Right atrium auricular region (tissue), 2 donors: ENCODE measurements around the gene CALHM3. TPM values are rescaled to one million over a fixed set of nuclear protein-coding genes. Genes with fewer than 3 reads are reported as not detected.

Source experiments
- DNase-seq: peaks from one replicate; pipeline ENCODE4 v3.0.0-alpha.2; 2019; ENCODE audit warnings: low spot score
- H3K27ac ChIP-seq, 2 donors: fragments of 200-600 bp; sonication (generic); 1 replicate in 1 of 2; 2 replicates in 1 of 2; pipeline ENCODE4 v1.5.1; 2016 to 2019
- H3K27me3 ChIP-seq, 2 donors: fragments of 200-600 bp; sonication (generic); one replicate each; pipeline versions ENCODE4 v1.5.1 to v1.6.0; 2017 to 2019
- H3K36me3 ChIP-seq: fragments of 200-600 bp; sonication (generic); one replicate; pipeline ENCODE4 v1.5.1; 2016
- H3K4me1 ChIP-seq, 2 donors: fragments of 200-600 bp; sonication (generic); one replicate each; pipeline versions ENCODE4 v1.5.1 to v1.6.0; 2017 to 2019
- H3K4me3 ChIP-seq, 2 donors: fragments of 200-600 bp; sonication (generic); 1 replicate in 1 of 2; 2 replicates in 1 of 2; pipeline ENCODE4 v1.5.1; 2017 to 2019; ENCODE audit warnings: mild to moderate bottlenecking in 1 of 2, moderate library complexity in 1 of 2
- H3K9me3 ChIP-seq, 2 donors: fragments of 200-600 bp; sonication (generic); one replicate each; pipeline ENCODE4 v1.5.1; 2019
- CTCF ChIP-seq, 2 donors: fragments of 200-600 bp; sonication (generic); IDR thresholded peaks; one replicate each; pipeline ENCODE4 v1.5.1; 2019; ENCODE audit warnings: antibody characterized with exemption in 2 of 2
- total RNA-seq, 2 donors: library from RNA; depleted of rRNA; stranded (reverse); fragments of >200 nt; gene quantifications; one replicate each; pipeline ENCODE4 v1.1.0, GENCODE V29; 2016

The CALHM3 gene
- total RNA-seq, 2 donors from 2014 or later = not detected

DNA sequence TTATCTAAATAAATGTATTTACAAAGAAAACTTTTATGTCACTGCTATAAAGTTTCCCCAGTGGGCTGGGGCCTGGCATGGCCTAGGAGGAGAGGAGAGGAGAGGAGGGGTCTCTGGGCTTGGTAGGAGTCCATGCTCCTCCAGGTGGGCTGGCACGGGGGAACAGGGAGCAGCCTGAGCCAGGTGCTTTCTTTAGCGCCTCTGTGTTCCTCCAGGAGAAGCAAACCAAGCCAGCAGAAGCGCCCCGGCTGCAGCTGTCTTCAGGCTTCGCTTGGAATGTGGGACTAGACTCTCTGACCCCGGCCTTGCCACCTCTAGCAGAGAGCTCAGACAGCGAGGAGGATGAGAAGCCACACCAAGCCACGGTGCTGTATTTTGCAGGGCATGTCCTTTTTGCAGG, 37.4 kb downstream of the CALHM3 start:
- no peaks in the 10 kb centered on the region for H3K9me3 ChIP-seq
- no peak for TF ChIP-seq CTCF (IDR thresholded peaks at IDR 0.05)
- peaks cover 82% of the 10 kb centered on the region for H3K36me3 ChIP-seq
- no peak for DNase-seq
- H3K27ac ChIP-seq = peak overlapping the region; percentile 30 to 40
- H3K4me1 ChIP-seq = peaks cover 0 to 49% of the 10 kb centered on the region in 2 donors
- no peaks in the 10 kb centered on the region for H3K27me3 ChIP-seq
- no peak overlapping the region for H3K4me3 ChIP-seq

- Histone ChIP-seq H3K27me3 (no peaks in the 10 kb centered on the region), H3K9me3 (no peaks in the 10 kb centered on the region), H3K36me3 (peaks cover 84% of the 10 kb centered on the region), H3K27ac (peak overlapping the region in 1 of 2 donors; percentile 40), H3K4me3 (no peak overlapping the region), H3K4me1 (peaks cover 0 to 45% of the 10 kb centered on the region in 2 donors)
- DNase-seq = no peak
- no peak for TF ChIP-seq CTCF (IDR thresholded peaks at IDR 0.05)
These were observed 37.8 kb downstream of the CALHM3 start for GRCh38 chr10:103441206-103441605.

- Histone ChIP-seq H3K36me3 (peaks cover 87% of the 10 kb centered on the region), H3K9me3 (no peaks in the 10 kb centered on the region), H3K27ac (no peak overlapping the region)
These were observed 38.6 kb downstream of the CALHM3 start for GRCh38 chr10:103440416-103440815.

GRCh38 chr10:103439776-103440175, 39.3 kb downstream of the CALHM3 start:
- Histone ChIP-seq H3K27ac (no peak overlapping the region), H3K4me3 (no peak overlapping the region), H3K27me3 (no peaks in the 10 kb centered on the region), H3K9me3 (no peaks in the 10 kb centered on the region), H3K4me1 (peaks cover 0 to 31% of the 10 kb centered on the region in 2 donors), H3K36me3 (peaks cover 87% of the 10 kb centered on the region)
- no peak for TF ChIP-seq CTCF (IDR thresholded peaks at IDR 0.05)
- no peak for DNase-seq

More at GRCh38 chr10:103440416-103440815, 38.6 kb downstream of the CALHM3 start:
- H3K4me1 ChIP-seq = peaks cover 0 to 37% of the 10 kb centered on the region in 2 donors
- H3K4me3 ChIP-seq = no peak overlapping the region
- TF ChIP-seq CTCF (IDR thresholded peaks at IDR 0.05) = no peak
- DNase-seq = no peak
- no peaks in the 10 kb centered on the region for H3K27me3 ChIP-seq

DNA sequence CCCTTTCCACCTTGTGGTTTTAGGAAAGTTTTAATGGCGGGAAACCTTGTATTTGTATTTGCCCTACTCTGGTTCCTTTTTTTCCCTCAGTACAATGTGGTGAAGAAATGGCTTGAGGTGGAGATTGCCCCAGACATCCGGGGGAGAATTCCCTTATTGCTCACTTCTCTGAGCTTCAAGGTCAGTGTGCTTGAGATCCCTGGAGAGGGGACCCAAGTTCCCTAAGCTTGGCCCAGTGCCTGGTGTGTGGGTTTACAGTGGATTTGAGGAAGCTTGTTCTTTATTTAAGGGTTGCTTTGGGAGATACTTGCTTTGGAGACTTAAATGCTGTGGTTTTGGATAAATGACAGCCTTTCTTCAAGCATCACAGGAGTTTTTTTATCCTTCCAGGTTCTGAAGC, 45.2 kb downstream of the CALHM3 start:
- Histone ChIP-seq H3K36me3 (peaks cover 82% of the 10 kb centered on the region), H3K4me1 (no peaks in the 10 kb centered on the region), H3K27ac (peak overlapping the region in 1 of 2 donors; percentile 4), H3K4me3 (no peak overlapping the region), H3K27me3 (no peaks in the 10 kb centered on the region), H3K9me3 (no peaks in the 10 kb centered on the region)
- no peak for TF ChIP-seq CTCF (IDR thresholded peaks at IDR 0.05)
- no peak for DNase-seq

DNA sequence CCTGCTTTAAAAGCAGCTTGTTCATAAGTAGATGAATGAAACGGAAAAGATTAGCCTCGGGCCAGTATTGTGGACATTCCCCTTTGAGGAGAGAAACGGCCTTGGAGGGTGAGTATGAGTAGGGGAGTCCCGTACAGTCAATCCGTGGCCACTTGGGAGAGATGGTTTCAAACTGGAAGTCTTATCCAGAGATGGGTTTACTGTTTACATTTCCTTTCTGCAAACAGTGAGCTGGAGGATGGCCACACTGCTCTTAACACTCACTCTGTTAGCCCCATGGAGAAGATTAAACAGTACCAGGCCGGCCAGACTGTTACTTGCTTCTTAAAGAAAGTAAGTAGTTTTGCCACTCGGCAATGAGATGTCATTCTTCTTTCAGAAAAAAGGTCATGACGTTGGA, 47.1 kb downstream of the CALHM3 start:
- Histone ChIP-seq H3K4me3 (no peak overlapping the region), H3K4me1 (no peaks in the 10 kb centered on the region), H3K36me3 (peaks cover 73% of the 10 kb centered on the region), H3K27me3 (no peaks in the 10 kb centered on the region), H3K27ac (no peak overlapping the region), H3K9me3 (no peaks in the 10 kb centered on the region)
- TF ChIP-seq CTCF (IDR thresholded peaks at IDR 0.05) = no peak
- no peak for DNase-seq
